Keratinocyte (primary cell): ENCODE data around the gene ZFYVE9.

Experiments used
- CTCF ChIP-seq, 3 experiments: IDR thresholded peaks in 1 of 3; conservative IDR thresholded peaks in 1 of 3; optimal IDR thresholded peaks in 1 of 3; 2 replicates in 2 of 3; 3 replicates in 1 of 3; pipeline versions ENCODE3 to v1.5.1; 2011; ENCODE audit warnings: low read length in 3 of 3, mild to moderate bottlenecking in 3 of 3, moderate library complexity in 2 of 3, control low read depth in 1 of 3, inconsistent platforms in 1 of 3; ENCODE audit not compliant: insufficient read depth in 2 of 3; ENCODE audit errors: extremely low read depth in 1 of 3
- EZH2 ChIP-seq: IDR thresholded peaks from one replicate; pipeline ENCODE4 v1.6.1; 2012; ENCODE audit warnings: inconsistent platforms, mild to moderate bottlenecking, low read length, moderate library complexity

DNA sequence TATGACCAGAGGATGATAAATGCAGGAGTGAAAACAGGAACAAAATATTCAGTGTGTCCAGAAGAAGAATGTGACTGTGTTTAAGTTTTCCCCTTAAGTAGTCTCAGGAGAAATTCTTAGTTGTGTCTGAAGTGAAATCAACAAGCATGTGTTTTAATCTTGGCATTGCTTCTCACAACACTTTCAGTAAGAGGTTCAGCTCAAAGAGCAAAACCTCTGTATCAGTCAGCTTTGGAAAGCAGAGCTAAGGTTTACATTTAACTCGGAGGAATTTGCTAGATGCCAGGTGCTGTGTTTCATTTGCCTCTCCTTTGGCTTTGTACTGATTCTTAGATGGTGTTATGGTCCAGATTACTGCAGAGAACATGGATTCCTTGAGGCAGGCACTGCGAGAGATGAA lies 195.6 kb downstream of the ZFYVE9 start:
- no peak for TF ChIP-seq EZH2
- no peak for TF ChIP-seq CTCF (optimal IDR thresholded peaks at IDR 0.05 in 1 of 3, IDR thresholded peaks at IDR 0.05 in 1 of 3, conservative IDR thresholded peaks at IDR 0.05 in 1 of 3; ENCODE audit: extremely low read depth in 1 of 3, insufficient read depth in 2 of 3, low read length in 3 of 3)
